ACHN (cell line): ENCODE measurements around the gene ARMC2.
"Not testable (repeated sequence)": the region's sequence is repeated elsewhere in the genome, so short reads cannot be mapped to it uniquely, and the experiment has no call there.

Experiments
- DNase-seq: peaks from one replicate; pipeline ENCODE4 v3.0.0-alpha.2; 2015
- in situ Hi-C: cut with HindIII; loops from 2 replicates; pipeline ENCODE4 v1.10.0; 2017; ENCODE audit warnings: low sequenced_read_pairs, low pct_ligation_motif_present, low pct_unique_long_range_greater_than_20kb

ARMC2 gene

GRCh38 chr6:108961985-108962384 is 113.8 kb downstream of the ARMC2 start:
- in situ Hi-C loops, result no loop called here
- DNase-seq, result no peak

GRCh38 chr6:108966251-108966650 is 118.0 kb downstream of the ARMC2 start:
- no peak for DNase-seq
- in situ Hi-C loops, result no loop called here

- no peak for DNase-seq
- in situ Hi-C loops, result no loop called here
Observed at GRCh38 chr6:108966855-108967755, 118.9 kb downstream of the ARMC2 start.

- DNase-seq, result no peak
- in situ Hi-C loops, result no loop called here
Observed at GRCh38 chr6:108968325-108969316, 120.4 kb downstream of the ARMC2 start.

- no peak for DNase-seq
- in situ Hi-C loops, result no loop called here
Observed at GRCh38 chr6:108969776-108970175, 121.6 kb downstream of the ARMC2 start.

GRCh38 chr6:108974201-108974600 is 126.0 kb downstream of the ARMC2 start:
- DNase-seq, result no peak
- in situ Hi-C loops, result no loop called here

- DNase-seq, in situ Hi-C loops: not testable (repeated sequence)
Observed at GRCh38 chr6:108978638-108979037, 130.4 kb downstream of the ARMC2 start.

GRCh38 chr6:108982154-108983113 is 134.2 kb downstream of the ARMC2 start:
- in situ Hi-C loops, result no loop called here
- no peak for DNase-seq

GRCh38 chr6:108983151-108983550 is 134.9 kb downstream of the ARMC2 start:
- DNase-seq, result no peak
- in situ Hi-C loops, result no loop called here

GRCh38 chr6:108985301-108985700 is 137.1 kb downstream of the ARMC2 start:
- in situ Hi-C loops, result no loop called here
- DNase-seq, result no peak

- in situ Hi-C loops, result no loop called here
- DNase-seq, result no peak
Observed at GRCh38 chr6:108987156-108987555, 138.9 kb downstream of the ARMC2 start.

- DNase-seq, result no peak
- in situ Hi-C loops, result no loop called here
Observed at GRCh38 chr6:108988296-108988695, 140.1 kb downstream of the ARMC2 start.

GRCh38 chr6:108988765-108989164 is 140.5 kb downstream of the ARMC2 start:
- no peak for DNase-seq
- in situ Hi-C loops, result no loop called here

- no peak for DNase-seq
- in situ Hi-C loops, result no loop called here
Observed at GRCh38 chr6:108989700-108990099, 141.5 kb downstream of the ARMC2 start.

- in situ Hi-C loops, result no loop called here
- no peak for DNase-seq
Observed at GRCh38 chr6:108993876-108994275, 145.7 kb downstream of the ARMC2 start.

- DNase-seq, result no peak
- in situ Hi-C loops, result no loop called here
Observed at GRCh38 chr6:108995296-108995695, 147.1 kb downstream of the ARMC2 start.

- in situ Hi-C loops, result no loop called here
Observed at GRCh38 chr6:108996208-108996607, 148.0 kb downstream of the ARMC2 start.

GRCh38 chr6:108998485-108998884 is 150.3 kb downstream of the ARMC2 start:
- in situ Hi-C loops, result no loop called here
- DNase-seq, result no peak

More at GRCh38 chr6:108996208-108996607, 148.0 kb downstream of the ARMC2 start:
- DNase-seq, result no peak
